ENCODE data around the gene KIF7. TPM values are rescaled to one million over a fixed set of nuclear protein-coding genes. Genes with fewer than 3 reads are reported as not detected.
A peak's percentile ranks its signal among the peaks of the same experiment; 100 is the strongest.

The KIF7 gene
- total RNA-seq, 1 donor from 2014 or later: 2.2 TPM

GRCh38 chr15:89670971-89671560 is 15.8 kb upstream of the KIF7 start:
- intact Hi-C loops (cut with micrococcal nuclease): no loop called here

GRCh38 chr15:89669941-89670340 is 14.7 kb upstream of the KIF7 start:
- intact Hi-C loops (cut with micrococcal nuclease): no loop called here
- ATAC-seq (no peak), DNase-seq (no peak)

More at GRCh38 chr15:89670971-89671560, 15.8 kb upstream of the KIF7 start:
- DNase-seq (no peak), ATAC-seq (no peak)

- intact Hi-C loops (cut with micrococcal nuclease): no loop called here
Observed at GRCh38 chr15:89669309-89669865, 14.1 kb upstream of the KIF7 start.

GRCh38 chr15:89668171-89668570 is 12.9 kb upstream of the KIF7 start:
- intact Hi-C loops (cut with micrococcal nuclease): no loop called here
- no peak for ATAC-seq
- no peak for DNase-seq

More at GRCh38 chr15:89669309-89669865, 14.1 kb upstream of the KIF7 start:
- DNase-seq: no peak
- ATAC-seq: no peak

- DNase-seq (no peak), ATAC-seq (no peak)
- intact Hi-C loops (cut with micrococcal nuclease): no loop called here
Observed at GRCh38 chr15:89667706-89667960, 12.4 kb upstream of the KIF7 start.

GRCh38 chr15:89666858-89667705 is 11.8 kb upstream of the KIF7 start:
- DNase-seq (no peak), ATAC-seq (no peak)
- intact Hi-C loops (cut with micrococcal nuclease): no loop called here

- DNase-seq: peak; percentile 46
- ATAC-seq: peak; percentile 8
- intact Hi-C loops (cut with micrococcal nuclease): no loop called here
Observed at GRCh38 chr15:89666184-89666857, 11.1 kb upstream of the KIF7 start.

- peak; percentile 81 for ATAC-seq
- DNase-seq: peak; percentile 84
- intact Hi-C loops (cut with micrococcal nuclease): no loop called here
Observed at GRCh38 chr15:89665449-89666181, 10.3 kb upstream of the KIF7 start.

- no peak for ATAC-seq
- no peak for DNase-seq
- intact Hi-C loops (cut with micrococcal nuclease): no loop called here
Observed at GRCh38 chr15:89664441-89665350, 9.4 kb upstream of the KIF7 start.

GRCh38 chr15:89662893-89663626 is 7.8 kb upstream of the KIF7 start:
- DNase-seq: peak; percentile 80
- intact Hi-C loops (cut with micrococcal nuclease): no loop called here
- peak; percentile 83 for ATAC-seq

- ATAC-seq: no peak
- intact Hi-C loops (cut with micrococcal nuclease): no loop called here
- DNase-seq: no peak
Observed at GRCh38 chr15:89660556-89660955, 5.3 kb upstream of the KIF7 start.

- no peak for DNase-seq
- ATAC-seq: no peak
- intact Hi-C loops (cut with micrococcal nuclease): no loop called here
Observed at GRCh38 chr15:89659295-89659694, 4.0 kb upstream of the KIF7 start.

GRCh38 chr15:89657686-89658200 is 2.5 kb upstream of the KIF7 start:
- no peak for ATAC-seq
- no peak for DNase-seq
- intact Hi-C loops (cut with micrococcal nuclease): no loop called here

GRCh38 chr15:89656116-89656815 is 999 bp upstream of the KIF7 start:
- DNase-seq (no peak), ATAC-seq (no peak)
- intact Hi-C loops (cut with micrococcal nuclease): no loop called here

- ATAC-seq (no peak), DNase-seq (no peak)
- intact Hi-C loops (cut with micrococcal nuclease): no loop called here
Observed at GRCh38 chr15:89654301-89654761, 936 bp downstream of the KIF7 start.

GRCh38 chr15:89653578-89653977 is 1.7 kb downstream of the KIF7 start:
- intact Hi-C loops (cut with micrococcal nuclease): no loop called here
- DNase-seq (no peak), ATAC-seq (no peak)

- intact Hi-C loops (cut with micrococcal nuclease): no loop called here
- ATAC-seq (no peak), DNase-seq (no peak)
Observed at GRCh38 chr15:89652666-89653065, 2.6 kb downstream of the KIF7 start.

All from left ventricle myocardium superior (tissue), 1 donor.